ENCODE results near the gene ETS2.

The ETS2 gene

GRCh38 chr21:38794978-38795377 is 10.8 kb upstream of the ETS2 start:
- Histone ChIP-seq H3K27me3 (ENCODE audit: insufficient read depth, low read length) (no peaks in the 10 kb centered on the region), H3K9me3 (ENCODE audit: insufficient read depth, low read depth, low read length) (no peaks in the 10 kb centered on the region), H3K27ac (ENCODE audit: low read depth, low read length) (no peak overlapping the region), H3K36me3 (ENCODE audit: insufficient read depth, low read length) (no peaks in the 10 kb centered on the region), H3K4me1 (ENCODE audit: insufficient read depth, low read length) (peaks cover 16% of the 10 kb centered on the region; the same call in 1 of the 2 replicates), H3K9ac (ENCODE audit: low read depth, low read length) (no peak overlapping the region), H3K4me3 (ENCODE audit: low read length) (no peak overlapping the region)
- 86% methylated on average over 6 of the region's 6 CpGs for WGBS

- H3K9ac ChIP-seq (ENCODE audit: low read depth, low read length) = no peak overlapping the region
- WGBS = 93% methylated on average over 8 of the region's 8 CpGs
- H3K4me1 ChIP-seq (ENCODE audit: insufficient read depth, low read length) = peaks cover 16% of the 10 kb centered on the region; the same call in 1 of the 2 replicates
These were observed 10.3 kb upstream of the ETS2 start for GRCh38 chr21:38795475-38795874.

GRCh38 chr21:38796424-38796823 is 9.3 kb upstream of the ETS2 start:
- Histone ChIP-seq H3K27me3 (ENCODE audit: insufficient read depth, low read length) (no peaks in the 10 kb centered on the region), H3K9ac (ENCODE audit: low read depth, low read length) (no peak overlapping the region), H3K9me3 (ENCODE audit: insufficient read depth, low read depth, low read length) (no peaks in the 10 kb centered on the region), H3K4me3 (ENCODE audit: low read length) (no peak overlapping the region), H3K36me3 (ENCODE audit: insufficient read depth, low read length) (no peaks in the 10 kb centered on the region), H3K27ac (ENCODE audit: low read depth, low read length) (no peak overlapping the region), H3K4me1 (ENCODE audit: insufficient read depth, low read length) (peaks cover 16% of the 10 kb centered on the region; the same call in 1 of the 2 replicates)
- WGBS = 69% methylated on average over 5 of the region's 5 CpGs

More at GRCh38 chr21:38795475-38795874, 10.3 kb upstream of the ETS2 start:
- no peak overlapping the region for H3K27ac ChIP-seq (ENCODE audit: low read depth, low read length)
- H3K36me3 ChIP-seq (ENCODE audit: insufficient read depth, low read length) = no peaks in the 10 kb centered on the region
- no peaks in the 10 kb centered on the region for H3K27me3 ChIP-seq (ENCODE audit: insufficient read depth, low read length)
- H3K4me3 ChIP-seq (ENCODE audit: low read length) = no peak overlapping the region
- no peaks in the 10 kb centered on the region for H3K9me3 ChIP-seq (ENCODE audit: insufficient read depth, low read depth, low read length)

GRCh38 chr21:38797470-38797869 is 8.3 kb upstream of the ETS2 start:
- WGBS = 86% methylated on average over 3 of the region's 3 CpGs
- Histone ChIP-seq H3K4me1 (ENCODE audit: insufficient read depth, low read length) (peaks cover 16% of the 10 kb centered on the region; the same call in 1 of the 2 replicates), H3K4me3 (ENCODE audit: low read length) (no peak overlapping the region), H3K9me3 (ENCODE audit: insufficient read depth, low read depth, low read length) (no peaks in the 10 kb centered on the region), H3K9ac (ENCODE audit: low read depth, low read length) (no peak overlapping the region), H3K27ac (ENCODE audit: low read depth, low read length) (no peak overlapping the region), H3K36me3 (ENCODE audit: insufficient read depth, low read length) (no peaks in the 10 kb centered on the region), H3K27me3 (ENCODE audit: insufficient read depth, low read length) (no peaks in the 10 kb centered on the region)

- Histone ChIP-seq H3K4me1 (ENCODE audit: insufficient read depth, low read length) (peaks cover 16% of the 10 kb centered on the region; the same call in 1 of the 2 replicates), H3K9ac (ENCODE audit: low read depth, low read length) (no peak overlapping the region), H3K4me3 (ENCODE audit: low read length) (no peak overlapping the region), H3K9me3 (ENCODE audit: insufficient read depth, low read depth, low read length) (no peaks in the 10 kb centered on the region), H3K27me3 (ENCODE audit: insufficient read depth, low read length) (no peaks in the 10 kb centered on the region), H3K27ac (ENCODE audit: low read depth, low read length) (no peak overlapping the region), H3K36me3 (ENCODE audit: insufficient read depth, low read length) (no peaks in the 10 kb centered on the region)
- 94% methylated on average over 6 of the region's 6 CpGs for WGBS
These were observed 7.6 kb upstream of the ETS2 start for GRCh38 chr21:38798081-38798480.

- WGBS = 71% methylated on average over 7 of the region's 7 CpGs
- H3K4me1 ChIP-seq (ENCODE audit: insufficient read depth, low read length) = peaks cover 16% of the 10 kb centered on the region; the same call in 1 of the 2 replicates
- no peak overlapping the region for H3K27ac ChIP-seq (ENCODE audit: low read depth, low read length)
- H3K9me3 ChIP-seq (ENCODE audit: insufficient read depth, low read depth, low read length) = no peaks in the 10 kb centered on the region
- H3K9ac ChIP-seq (ENCODE audit: low read depth, low read length) = no peak overlapping the region
- H3K36me3 ChIP-seq (ENCODE audit: insufficient read depth, low read length) = no peaks in the 10 kb centered on the region
- H3K4me3 ChIP-seq (ENCODE audit: low read length) = no peak overlapping the region
- no peaks in the 10 kb centered on the region for H3K27me3 ChIP-seq (ENCODE audit: insufficient read depth, low read length)
These were observed 7.2 kb upstream of the ETS2 start for GRCh38 chr21:38798481-38798882.

- H3K27me3 ChIP-seq (ENCODE audit: insufficient read depth, low read length) = peaks cover 15% of the 10 kb centered on the region; the same call in 1 of the 2 replicates
- no peaks in the 10 kb centered on the region for H3K36me3 ChIP-seq (ENCODE audit: insufficient read depth, low read length)
- H3K9me3 ChIP-seq (ENCODE audit: insufficient read depth, low read depth, low read length) = no peaks in the 10 kb centered on the region
- no peak overlapping the region for H3K4me3 ChIP-seq (ENCODE audit: low read length)
- peaks cover 20% of the 10 kb centered on the region; the same call in 1 of the 2 replicates for H3K4me1 ChIP-seq (ENCODE audit: insufficient read depth, low read length)
- no peak overlapping the region for H3K27ac ChIP-seq (ENCODE audit: low read depth, low read length)
- WGBS = 93% methylated on average over 4 of the region's 5 CpGs
- no peak overlapping the region for H3K9ac ChIP-seq (ENCODE audit: low read depth, low read length)
These were observed 5.5 kb upstream of the ETS2 start for GRCh38 chr21:38800046-38800758.

- H3K9ac ChIP-seq (ENCODE audit: low read depth, low read length) = no peak overlapping the region
- H3K36me3 ChIP-seq (ENCODE audit: insufficient read depth, low read length) = no peaks in the 10 kb centered on the region
- H3K9me3 ChIP-seq (ENCODE audit: insufficient read depth, low read depth, low read length) = no peaks in the 10 kb centered on the region
- 96% methylated on average over 12 of the region's 12 CpGs for WGBS
- H3K27ac ChIP-seq (ENCODE audit: low read depth, low read length) = no peak overlapping the region
- no peak overlapping the region for H3K4me3 ChIP-seq (ENCODE audit: low read length)
- H3K4me1 ChIP-seq (ENCODE audit: insufficient read depth, low read length) = peaks cover 19% of the 10 kb centered on the region; the same call in 1 of the 2 replicates
- peaks cover 15% of the 10 kb centered on the region; the same call in 1 of the 2 replicates for H3K27me3 ChIP-seq (ENCODE audit: insufficient read depth, low read length)
These were observed 4.6 kb upstream of the ETS2 start for GRCh38 chr21:38800924-38801744.

GRCh38 chr21:38802050-38803026 is 3.4 kb upstream of the ETS2 start:
- Histone ChIP-seq H3K27ac (ENCODE audit: low read depth, low read length) (no peak overlapping the region), H3K4me3 (ENCODE audit: low read length) (no peak overlapping the region), H3K36me3 (ENCODE audit: insufficient read depth, low read length) (no peaks in the 10 kb centered on the region), H3K9me3 (ENCODE audit: insufficient read depth, low read depth, low read length) (no peaks in the 10 kb centered on the region), H3K27me3 (ENCODE audit: insufficient read depth, low read length) (peaks cover 15% of the 10 kb centered on the region; the same call in 1 of the 2 replicates), H3K9ac (ENCODE audit: low read depth, low read length) (no peak overlapping the region), H3K4me1 (ENCODE audit: insufficient read depth, low read length) (peaks cover 18% of the 10 kb centered on the region)
- WGBS = 86% methylated on average over 15 of the region's 16 CpGs

GRCh38 chr21:38803075-38803660 is 2.6 kb upstream of the ETS2 start:
- 90% methylated on average over 7 of the region's 7 CpGs for WGBS
- Histone ChIP-seq H3K27ac (ENCODE audit: low read depth, low read length) (no peak overlapping the region), H3K9ac (ENCODE audit: low read depth, low read length) (no peak overlapping the region), H3K4me1 (ENCODE audit: insufficient read depth, low read length) (peaks cover 24% of the 10 kb centered on the region), H3K9me3 (ENCODE audit: insufficient read depth, low read depth, low read length) (no peaks in the 10 kb centered on the region), H3K27me3 (ENCODE audit: insufficient read depth, low read length) (peaks cover 15% of the 10 kb centered on the region; the same call in 1 of the 2 replicates), H3K4me3 (ENCODE audit: low read length) (no peak overlapping the region), H3K36me3 (ENCODE audit: insufficient read depth, low read length) (no peaks in the 10 kb centered on the region)

Measured in HUES64 (cell line).